D721Med (cell line): ENCODE measurements around the gene MINDY4.

Experiments
- DNase-seq: peaks from one replicate; pipeline ENCODE4 v3.0.0; 2011; ENCODE audit warnings: low spot score; ENCODE audit not compliant: insufficient read length
- FAIRE-seq: peaks from 2 replicates; lab custom pipeline; 2011; peaks lifted over from hg19 to GRCh38; lab: Jason Lieb, UNC
- CTCF ChIP-seq: IDR thresholded peaks from 2 replicates; pipeline ENCODE4 v1.5.1; 2012; ENCODE audit warnings: mild to moderate bottlenecking, control low read depth; ENCODE audit not compliant: insufficient read depth; ENCODE audit errors: missing control alignments

Gene MINDY4

GRCh38 chr7:30899630-30900029 is 128.4 kb downstream of the MINDY4 start:
- FAIRE-seq (no peak), DNase-seq (no peak)
- TF ChIP-seq CTCF = no peak

- FAIRE-seq = no peak
- DNase-seq = no peak
- TF ChIP-seq CTCF = no peak
These were observed 128.8 kb downstream of the MINDY4 start for GRCh38 chr7:30900053-30900452.

- no peak for TF ChIP-seq CTCF
- FAIRE-seq (no peak), DNase-seq (no peak)
These were observed 129.7 kb downstream of the MINDY4 start for GRCh38 chr7:30900803-30901362.

- no peak for TF ChIP-seq CTCF
- DNase-seq (no peak), FAIRE-seq (no peak)
These were observed 130.6 kb downstream of the MINDY4 start for GRCh38 chr7:30901856-30902255.

- no peak for DNase-seq
- no peak for FAIRE-seq
- no peak for TF ChIP-seq CTCF
These were observed 131.2 kb downstream of the MINDY4 start for GRCh38 chr7:30902466-30902865.

- DNase-seq (no peak), FAIRE-seq (no peak)
- no peak for TF ChIP-seq CTCF
These were observed 131.9 kb downstream of the MINDY4 start for GRCh38 chr7:30903146-30903545.

- no peak for DNase-seq
- no peak for FAIRE-seq
- TF ChIP-seq CTCF = no peak
These were observed 133.3 kb downstream of the MINDY4 start for GRCh38 chr7:30904561-30904960.
